Measurements from ENCODE around the gene SMG9.

SMG9 gene

GRCh38 chr19:43721469-43722048 is 33.2 kb downstream of the SMG9 start:
- H3K4me3 ChIP-seq (IDR thresholded peaks at IDR 0.05; ENCODE audit: insufficient read depth, low read depth, low read length): no peak overlapping the region
- H3K79me2 ChIP-seq (ENCODE audit: insufficient read depth, low read depth): no peaks in the 10 kb centered on the region
- no peak overlapping the region for H3K4me2 ChIP-seq
- no peak overlapping the region for H3K9ac ChIP-seq
- TF ChIP-seq, protein P1, sequence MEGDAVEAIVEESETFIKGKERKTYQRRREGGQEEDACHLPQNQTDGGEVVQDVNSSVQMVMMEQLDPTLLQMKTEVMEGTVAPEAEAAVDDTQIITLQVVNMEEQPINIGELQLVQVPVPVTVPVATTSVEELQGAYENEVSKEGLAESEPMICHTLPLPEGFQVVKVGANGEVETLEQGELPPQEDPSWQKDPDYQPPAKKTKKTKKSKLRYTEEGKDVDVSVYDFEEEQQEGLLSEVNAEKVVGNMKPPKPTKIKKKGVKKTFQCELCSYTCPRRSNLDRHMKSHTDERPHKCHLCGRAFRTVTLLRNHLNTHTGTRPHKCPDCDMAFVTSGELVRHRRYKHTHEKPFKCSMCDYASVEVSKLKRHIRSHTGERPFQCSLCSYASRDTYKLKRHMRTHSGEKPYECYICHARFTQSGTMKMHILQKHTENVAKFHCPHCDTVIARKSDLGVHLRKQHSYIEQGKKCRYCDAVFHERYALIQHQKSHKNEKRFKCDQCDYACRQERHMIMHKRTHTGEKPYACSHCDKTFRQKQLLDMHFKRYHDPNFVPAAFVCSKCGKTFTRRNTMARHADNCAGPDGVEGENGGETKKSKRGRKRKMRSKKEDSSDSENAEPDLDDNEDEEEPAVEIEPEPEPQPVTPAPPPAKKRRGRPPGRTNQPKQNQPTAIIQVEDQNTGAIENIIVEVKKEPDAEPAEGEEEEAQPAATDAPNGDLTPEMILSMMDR (conservative IDR thresholded peaks at IDR 0.05; ENCODE audit: low read depth, low read length): no peak
- H3K27ac ChIP-seq: no peak overlapping the region
- H3K27me3 ChIP-seq (ENCODE audit: insufficient read depth, low read depth): no peaks in the 10 kb centered on the region
- H4K20me1 ChIP-seq (ENCODE audit: insufficient read depth): no peaks in the 10 kb centered on the region
- H2AFZ ChIP-seq (ENCODE audit: low read depth): no peak overlapping the region
- no peaks in the 10 kb centered on the region for H3K4me1 ChIP-seq (ENCODE audit: low read depth, poor library complexity, severe bottlenecking)
- no peaks in the 10 kb centered on the region for H3K36me3 ChIP-seq (ENCODE audit: insufficient read depth)

DNA sequence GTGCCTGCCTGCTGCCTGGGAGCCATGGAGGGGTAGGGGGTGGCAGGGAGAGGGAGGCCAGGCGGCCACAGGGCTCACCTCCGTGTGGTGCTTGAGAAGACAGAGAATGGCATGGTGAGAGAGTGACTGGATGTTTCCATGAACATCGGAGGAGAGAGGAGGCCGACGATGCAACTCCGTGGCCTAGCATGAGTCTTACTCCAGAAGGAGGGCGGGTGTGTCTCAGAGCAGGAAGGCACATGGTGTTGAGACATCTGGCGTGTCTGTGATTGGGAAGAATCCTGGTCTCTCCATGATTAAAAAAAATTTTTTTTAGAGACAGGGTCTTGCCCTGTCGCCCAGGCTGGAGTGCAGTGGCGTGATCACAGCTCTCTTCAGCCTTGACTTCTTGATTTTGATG is 33.8 kb downstream of the SMG9 start:
- no peaks in the 10 kb centered on the region for H3K4me1 ChIP-seq (ENCODE audit: low read depth, poor library complexity, severe bottlenecking)

DNA sequence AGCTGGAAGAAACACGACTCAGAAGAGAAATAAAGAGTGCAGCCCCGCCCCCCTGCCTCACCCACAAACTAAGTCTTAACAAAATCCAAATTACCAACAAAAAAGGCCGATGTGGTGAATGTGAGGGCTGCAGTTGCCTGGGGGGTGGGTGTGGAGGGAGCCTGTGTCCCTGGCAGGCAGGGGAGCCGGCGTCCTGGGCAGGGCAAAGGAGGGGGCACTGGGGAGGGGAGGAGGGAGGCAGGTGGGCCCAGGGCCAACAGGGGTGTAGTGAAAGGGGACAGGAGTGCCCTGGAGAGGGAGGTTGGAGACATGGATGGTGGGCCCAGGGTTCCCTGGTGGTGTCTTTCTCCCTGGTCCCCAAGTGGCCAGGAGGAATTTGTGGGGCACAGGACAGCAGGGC is 34.8 kb downstream of the SMG9 start:
- no peaks in the 10 kb centered on the region for H4K20me1 ChIP-seq (ENCODE audit: insufficient read depth)
- H3K27me3 ChIP-seq (ENCODE audit: insufficient read depth, low read depth): no peaks in the 10 kb centered on the region
- no peak overlapping the region for H3K27ac ChIP-seq
- H3K4me3 ChIP-seq (IDR thresholded peaks at IDR 0.05; ENCODE audit: insufficient read depth, low read depth, low read length): no peak overlapping the region
- no peaks in the 10 kb centered on the region for H3K36me3 ChIP-seq (ENCODE audit: insufficient read depth)
- H3K4me2 ChIP-seq: no peak overlapping the region
- no peaks in the 10 kb centered on the region for H3K79me2 ChIP-seq (ENCODE audit: insufficient read depth, low read depth)
- H2AFZ ChIP-seq (ENCODE audit: low read depth): no peak overlapping the region
- no peaks in the 10 kb centered on the region for H3K4me1 ChIP-seq (ENCODE audit: low read depth, poor library complexity, severe bottlenecking)
- TF ChIP-seq, protein P1 (conservative IDR thresholded peaks at IDR 0.05; ENCODE audit: low read depth, low read length): no peak
- no peak overlapping the region for H3K9ac ChIP-seq

More for the DNA sequence above, 33.8 kb downstream of the SMG9 start:
- Histone ChIP-seq H3K36me3 (ENCODE audit: insufficient read depth) (no peaks in the 10 kb centered on the region), H3K4me3 (IDR thresholded peaks at IDR 0.05; ENCODE audit: insufficient read depth, low read depth, low read length) (no peak overlapping the region), H4K20me1 (ENCODE audit: insufficient read depth) (no peaks in the 10 kb centered on the region), H3K9ac (no peak overlapping the region), H3K27ac (no peak overlapping the region), H2AFZ (ENCODE audit: low read depth) (no peak overlapping the region), H3K79me2 (ENCODE audit: insufficient read depth, low read depth) (no peaks in the 10 kb centered on the region), H3K4me2 (no peak overlapping the region), H3K27me3 (ENCODE audit: insufficient read depth, low read depth) (no peaks in the 10 kb centered on the region)
- TF ChIP-seq, protein P1 (conservative IDR thresholded peaks at IDR 0.05; ENCODE audit: low read depth, low read length): no peak

- no peaks in the 10 kb centered on the region for H3K79me2 ChIP-seq (ENCODE audit: insufficient read depth, low read depth)
- H3K27me3 ChIP-seq (ENCODE audit: insufficient read depth, low read depth): no peaks in the 10 kb centered on the region
- TF ChIP-seq, protein P1 (conservative IDR thresholded peaks at IDR 0.05; ENCODE audit: low read depth, low read length): no peak
- no peaks in the 10 kb centered on the region for H4K20me1 ChIP-seq (ENCODE audit: insufficient read depth)
- H3K4me3 ChIP-seq (IDR thresholded peaks at IDR 0.05; ENCODE audit: insufficient read depth, low read depth, low read length): no peak overlapping the region
- H3K4me1 ChIP-seq (ENCODE audit: low read depth, poor library complexity, severe bottlenecking): no peaks in the 10 kb centered on the region
- H3K36me3 ChIP-seq (ENCODE audit: insufficient read depth): no peaks in the 10 kb centered on the region
- H2AFZ ChIP-seq (ENCODE audit: low read depth): no peak overlapping the region
- no peak overlapping the region for H3K27ac ChIP-seq
- no peak overlapping the region for H3K9ac ChIP-seq
- H3K4me2 ChIP-seq: no peak overlapping the region
Measured at GRCh38 chr19:43719378-43719868, 35.3 kb downstream of the SMG9 start.
